ENCODE data around the gene SSC4D. TPM values are rescaled to one million over a fixed set of nuclear protein-coding genes. Genes with fewer than 3 reads are reported as not detected.
A peak's percentile ranks its signal among the peaks of the same experiment; 100 is the strongest.

Gene SSC4D
- total RNA-seq, 1 experiment from 2014 or later: 18.1 TPM

DNA sequence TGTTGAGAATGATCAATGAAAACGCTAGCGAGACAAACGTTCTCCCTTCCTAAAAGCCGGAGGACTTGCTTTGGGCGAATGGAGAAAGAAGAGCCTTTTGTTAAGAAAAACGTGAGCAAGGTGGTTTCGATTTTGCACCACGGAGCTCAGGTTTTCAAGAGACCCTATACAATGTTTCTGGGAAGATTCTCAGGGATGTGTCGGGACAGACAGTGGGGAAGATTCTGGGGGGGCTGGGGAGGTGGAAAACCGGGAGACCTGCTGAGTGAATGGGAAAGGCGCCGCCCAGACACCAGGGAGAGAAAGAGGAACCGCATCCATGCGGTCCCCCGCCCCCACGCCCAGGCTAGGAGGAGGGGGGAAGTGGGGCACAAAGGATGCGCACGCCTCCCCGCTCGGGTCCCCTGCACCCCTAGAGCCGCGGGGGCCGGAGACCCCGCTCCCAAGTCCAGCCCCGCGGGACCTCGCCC lies 51.5 kb downstream of the SSC4D start (continued):
- TF ChIP-seq TEAD1 (CRISPR knock-in tag; IDR thresholded peaks at IDR 0.05): no peak
- TF ChIP-seq NFE2L1 (CRISPR knock-in tag; IDR thresholded peaks at IDR 0.05): no peak
- TF ChIP-seq NR3C1 (CRISPR knock-in tag; conservative IDR thresholded peaks at IDR 0.05; ENCODE audit: low read depth): no peak
- peak; percentile 49; the same call in 1 of the 2 replicates for TF ChIP-seq PRDM15 (CRISPR knock-in tag; IDR thresholded peaks at IDR 0.05)
- TF ChIP-seq, protein P1, sequence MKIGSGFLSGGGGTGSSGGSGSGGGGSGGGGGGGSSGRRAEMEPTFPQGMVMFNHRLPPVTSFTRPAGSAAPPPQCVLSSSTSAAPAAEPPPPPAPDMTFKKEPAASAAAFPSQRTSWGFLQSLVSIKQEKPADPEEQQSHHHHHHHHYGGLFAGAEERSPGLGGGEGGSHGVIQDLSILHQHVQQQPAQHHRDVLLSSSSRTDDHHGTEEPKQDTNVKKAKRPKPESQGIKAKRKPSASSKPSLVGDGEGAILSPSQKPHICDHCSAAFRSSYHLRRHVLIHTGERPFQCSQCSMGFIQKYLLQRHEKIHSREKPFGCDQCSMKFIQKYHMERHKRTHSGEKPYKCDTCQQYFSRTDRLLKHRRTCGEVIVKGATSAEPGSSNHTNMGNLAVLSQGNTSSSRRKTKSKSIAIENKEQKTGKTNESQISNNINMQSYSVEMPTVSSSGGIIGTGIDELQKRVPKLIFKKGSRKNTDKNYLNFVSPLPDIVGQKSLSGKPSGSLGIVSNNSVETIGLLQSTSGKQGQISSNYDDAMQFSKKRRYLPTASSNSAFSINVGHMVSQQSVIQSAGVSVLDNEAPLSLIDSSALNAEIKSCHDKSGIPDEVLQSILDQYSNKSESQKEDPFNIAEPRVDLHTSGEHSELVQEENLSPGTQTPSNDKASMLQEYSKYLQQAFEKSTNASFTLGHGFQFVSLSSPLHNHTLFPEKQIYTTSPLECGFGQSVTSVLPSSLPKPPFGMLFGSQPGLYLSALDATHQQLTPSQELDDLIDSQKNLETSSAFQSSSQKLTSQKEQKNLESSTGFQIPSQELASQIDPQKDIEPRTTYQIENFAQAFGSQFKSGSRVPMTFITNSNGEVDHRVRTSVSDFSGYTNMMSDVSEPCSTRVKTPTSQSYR (CRISPR knock-in tag; IDR thresholded peaks at IDR 0.05): 0 out of 2 replicates have a peak, but pooled peaks have one; percentile 20
- TF ChIP-seq, protein P2, sequence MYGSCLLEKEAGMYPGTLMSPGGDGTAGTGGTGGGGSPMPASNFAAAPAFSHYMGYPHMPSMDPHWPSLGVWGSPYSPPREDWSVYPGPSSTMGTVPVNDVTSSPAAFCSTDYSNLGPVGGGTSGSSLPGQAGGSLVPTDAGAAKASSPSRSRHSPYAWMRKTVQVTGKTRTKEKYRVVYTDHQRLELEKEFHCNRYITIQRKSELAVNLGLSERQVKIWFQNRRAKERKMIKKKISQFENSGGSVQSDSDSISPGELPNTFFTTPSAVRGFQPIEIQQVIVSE (CRISPR knock-in tag; IDR thresholded peaks at IDR 0.05; ENCODE audit: borderline replicate concordance): no peak
- no peak for TF ChIP-seq GABPB1 (CRISPR knock-in tag; IDR thresholded peaks at IDR 0.05)
- no peak for TF ChIP-seq GRHL2 (CRISPR knock-in tag; IDR thresholded peaks at IDR 0.05; ENCODE audit: insufficient replicate concordance, severe bottlenecking)
- TF ChIP-seq, protein P3, sequence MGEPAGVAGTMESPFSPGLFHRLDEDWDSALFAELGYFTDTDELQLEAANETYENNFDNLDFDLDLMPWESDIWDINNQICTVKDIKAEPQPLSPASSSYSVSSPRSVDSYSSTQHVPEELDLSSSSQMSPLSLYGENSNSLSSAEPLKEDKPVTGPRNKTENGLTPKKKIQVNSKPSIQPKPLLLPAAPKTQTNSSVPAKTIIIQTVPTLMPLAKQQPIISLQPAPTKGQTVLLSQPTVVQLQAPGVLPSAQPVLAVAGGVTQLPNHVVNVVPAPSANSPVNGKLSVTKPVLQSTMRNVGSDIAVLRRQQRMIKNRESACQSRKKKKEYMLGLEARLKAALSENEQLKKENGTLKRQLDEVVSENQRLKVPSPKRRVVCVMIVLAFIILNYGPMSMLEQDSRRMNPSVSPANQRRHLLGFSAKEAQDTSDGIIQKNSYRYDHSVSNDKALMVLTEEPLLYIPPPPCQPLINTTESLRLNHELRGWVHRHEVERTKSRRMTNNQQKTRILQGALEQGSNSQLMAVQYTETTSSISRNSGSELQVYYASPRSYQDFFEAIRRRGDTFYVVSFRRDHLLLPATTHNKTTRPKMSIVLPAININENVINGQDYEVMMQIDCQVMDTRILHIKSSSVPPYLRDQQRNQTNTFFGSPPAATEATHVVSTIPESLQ (CRISPR knock-in tag; IDR thresholded peaks at IDR 0.05): no peak
- no peak for TF ChIP-seq ZNF396 (CRISPR knock-in tag; IDR thresholded peaks at IDR 0.05; ENCODE audit: borderline replicate concordance)
- TF ChIP-seq JUN (CRISPR knock-in tag; IDR thresholded peaks at IDR 0.05): no peak
- no peak for TF ChIP-seq ATF3 (CRISPR knock-in tag; conservative IDR thresholded peaks at IDR 0.05)
- TF ChIP-seq ESRRA (CRISPR knock-in tag; IDR thresholded peaks at IDR 0.05; ENCODE audit: borderline replicate concordance): 0 out of 2 replicates have a peak, but pooled peaks have one; percentile 0
- TF ChIP-seq ZBTB21 (CRISPR knock-in tag; IDR thresholded peaks at IDR 0.05; ENCODE audit: borderline replicate concordance): no peak
- TF ChIP-seq RELA (CRISPR knock-in tag; IDR thresholded peaks at IDR 0.05; ENCODE audit: borderline replicate concordance): no peak
- TF ChIP-seq, protein P4, sequence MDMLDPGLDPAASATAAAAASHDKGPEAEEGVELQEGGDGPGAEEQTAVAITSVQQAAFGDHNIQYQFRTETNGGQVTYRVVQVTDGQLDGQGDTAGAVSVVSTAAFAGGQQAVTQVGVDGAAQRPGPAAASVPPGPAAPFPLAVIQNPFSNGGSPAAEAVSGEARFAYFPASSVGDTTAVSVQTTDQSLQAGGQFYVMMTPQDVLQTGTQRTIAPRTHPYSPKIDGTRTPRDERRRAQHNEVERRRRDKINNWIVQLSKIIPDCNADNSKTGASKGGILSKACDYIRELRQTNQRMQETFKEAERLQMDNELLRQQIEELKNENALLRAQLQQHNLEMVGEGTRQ (CRISPR knock-in tag; IDR thresholded peaks at IDR 0.05): no peak
- TF ChIP-seq ELF4 (CRISPR knock-in tag; IDR thresholded peaks at IDR 0.05; ENCODE audit: low read depth): no peak
- TF ChIP-seq ZNF138 (CRISPR knock-in tag; conservative IDR thresholded peaks at IDR 0.05): no peak
- TF ChIP-seq ZNF232 (CRISPR knock-in tag; IDR thresholded peaks at IDR 0.05): no peak
- 0 out of 2 replicates have a peak, but pooled peaks have one; percentile 10 for TF ChIP-seq SP1 (CRISPR knock-in tag; conservative IDR thresholded peaks at IDR 0.05)
- TF ChIP-seq TEAD4 (CRISPR knock-in tag; IDR thresholded peaks at IDR 0.05): no peak
- no peak for TF ChIP-seq KAT7 (CRISPR knock-in tag; IDR thresholded peaks at IDR 0.05; ENCODE audit: borderline replicate concordance)
- no peak for TF ChIP-seq TCF7 (CRISPR knock-in tag; IDR thresholded peaks at IDR 0.05; ENCODE audit: low read depth)
- TF ChIP-seq ERG (CRISPR knock-in tag; IDR thresholded peaks at IDR 0.05): no peak
- TF ChIP-seq, protein P5, sequence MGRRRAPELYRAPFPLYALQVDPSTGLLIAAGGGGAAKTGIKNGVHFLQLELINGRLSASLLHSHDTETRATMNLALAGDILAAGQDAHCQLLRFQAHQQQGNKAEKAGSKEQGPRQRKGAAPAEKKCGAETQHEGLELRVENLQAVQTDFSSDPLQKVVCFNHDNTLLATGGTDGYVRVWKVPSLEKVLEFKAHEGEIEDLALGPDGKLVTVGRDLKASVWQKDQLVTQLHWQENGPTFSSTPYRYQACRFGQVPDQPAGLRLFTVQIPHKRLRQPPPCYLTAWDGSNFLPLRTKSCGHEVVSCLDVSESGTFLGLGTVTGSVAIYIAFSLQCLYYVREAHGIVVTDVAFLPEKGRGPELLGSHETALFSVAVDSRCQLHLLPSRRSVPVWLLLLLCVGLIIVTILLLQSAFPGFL (CRISPR knock-in tag; IDR thresholded peaks at IDR 0.05; ENCODE audit: borderline replicate concordance): no peak
- no peak for TF ChIP-seq OVOL2 (CRISPR knock-in tag; IDR thresholded peaks at IDR 0.05; ENCODE audit: borderline replicate concordance)
- peak; percentile 15; the same call in 1 of the 2 replicates for TF ChIP-seq FOXK1 (CRISPR knock-in tag; IDR thresholded peaks at IDR 0.05)
- no peak for TF ChIP-seq NR2C2 (CRISPR knock-in tag; IDR thresholded peaks at IDR 0.05)

All from WTC11 (cell line).